H1 (cell line): ENCODE measurements around the gene HMGN1. TPM values are rescaled to one million over a fixed set of nuclear protein-coding genes. Genes with fewer than 3 reads are reported as not detected.

Experiments
- CHD1 ChIP-seq: IDR thresholded peaks from 2 replicates; pipeline ENCODE4 v1.6.1; 2012; ENCODE audit warnings: low read depth, low read length, improper control_type of control experiment
- CHD2 ChIP-seq: IDR thresholded peaks from 2 replicates; pipeline ENCODE4 v1.6.1; 2012; ENCODE audit warnings: low read length, improper control_type of control experiment
- polyA plus RNA-seq, 7 experiments: library from polyadenylated mRNA; depleted of rRNA in 3 of 7; stranded (reverse) in 5 of 7; unstranded in 2 of 7; fragments of >200 nt in 5 of 7; fragments of 200-250 nt in 2 of 7; gene quantifications; 1 replicate in 5 of 7; 2 replicates in 1 of 7; 4 replicates in 1 of 7; pipeline versions ENCODE4 v1.2.1 to v1.2.3, GENCODE V29; 2011 to 2013; ENCODE audit warnings: missing spikeins in 2 of 7, mixed read lengths in 2 of 7
- total RNA-seq: library from RNA; stranded (reverse); fragmentation: NEBNext Ultra II Directional; extraction: Animal tissue kit (Norgen Biotek cat#: 25700); gene quantifications from 2 replicates; pipeline ENCODE4 v1.2.1, GENCODE V29; 2021
- TF ChIP-seq, protein P1 (sequence below), 3 experiments: IDR thresholded peaks; 1 replicate in 2 of 3; 2 replicates in 1 of 3; pipeline versions ENCODE4 v1.5.1 to v1.6.1; 2011; ENCODE audit warnings: low read length in 3 of 3, mild to moderate bottlenecking in 3 of 3, inconsistent platforms in 2 of 3, low read depth in 1 of 3, moderate library complexity in 1 of 3; ENCODE audit not compliant: insufficient read depth in 1 of 3; ENCODE audit errors: control extremely low read depth in 1 of 3

HMGN1 gene
- total and polyA plus RNA-seq, 2 of the 8 experiments (the other 6 are each of a cell fraction or from before 2014, with no cell fraction given), result 279 to 505 TPM

DNA sequence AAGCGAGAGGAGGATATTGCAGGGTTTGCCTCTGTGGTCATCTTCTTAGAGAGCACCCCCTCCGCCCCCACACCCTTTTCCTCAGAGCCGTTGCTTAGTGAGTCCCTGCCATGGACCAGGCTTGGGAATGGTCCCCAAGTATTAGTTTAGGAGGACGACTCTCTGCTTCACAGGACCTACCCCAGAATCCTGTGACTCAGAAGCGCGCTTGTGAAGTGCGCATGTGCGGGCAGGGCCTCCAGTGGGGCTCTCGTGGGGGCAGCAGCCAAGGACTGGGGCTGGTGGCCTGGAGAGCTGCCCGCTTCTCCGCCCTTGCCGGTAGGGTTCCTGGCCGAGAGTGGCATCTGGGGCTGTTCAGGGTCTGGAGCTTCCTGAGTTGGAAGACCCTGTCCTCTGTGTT is 37.3 kb upstream of the HMGN1 start (continued):
- no peak for TF ChIP-seq CHD2
- TF ChIP-seq, protein P1, sequence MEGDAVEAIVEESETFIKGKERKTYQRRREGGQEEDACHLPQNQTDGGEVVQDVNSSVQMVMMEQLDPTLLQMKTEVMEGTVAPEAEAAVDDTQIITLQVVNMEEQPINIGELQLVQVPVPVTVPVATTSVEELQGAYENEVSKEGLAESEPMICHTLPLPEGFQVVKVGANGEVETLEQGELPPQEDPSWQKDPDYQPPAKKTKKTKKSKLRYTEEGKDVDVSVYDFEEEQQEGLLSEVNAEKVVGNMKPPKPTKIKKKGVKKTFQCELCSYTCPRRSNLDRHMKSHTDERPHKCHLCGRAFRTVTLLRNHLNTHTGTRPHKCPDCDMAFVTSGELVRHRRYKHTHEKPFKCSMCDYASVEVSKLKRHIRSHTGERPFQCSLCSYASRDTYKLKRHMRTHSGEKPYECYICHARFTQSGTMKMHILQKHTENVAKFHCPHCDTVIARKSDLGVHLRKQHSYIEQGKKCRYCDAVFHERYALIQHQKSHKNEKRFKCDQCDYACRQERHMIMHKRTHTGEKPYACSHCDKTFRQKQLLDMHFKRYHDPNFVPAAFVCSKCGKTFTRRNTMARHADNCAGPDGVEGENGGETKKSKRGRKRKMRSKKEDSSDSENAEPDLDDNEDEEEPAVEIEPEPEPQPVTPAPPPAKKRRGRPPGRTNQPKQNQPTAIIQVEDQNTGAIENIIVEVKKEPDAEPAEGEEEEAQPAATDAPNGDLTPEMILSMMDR (IDR thresholded peaks at IDR 0.05; ENCODE audit: control extremely low read depth in 1 of 3, insufficient read depth in 1 of 3, low read depth in 1 of 3, low read length in 3 of 3), result no peak
- TF ChIP-seq CHD1, result no peak
